Esophagus muscularis mucosa (tissue), 4 donors: ENCODE measurements around the gene CCDC17. TPM values are rescaled to one million over a fixed set of nuclear protein-coding genes. Genes with fewer than 3 reads are reported as not detected.

Experiments
- DNase-seq: peaks from one replicate; pipeline ENCODE4 v3.0.0-alpha.2; 2017; ENCODE audit errors: extremely low spot score
- H3K27ac ChIP-seq, 4 donors: fragments of 200-600 bp; sonication (generic); replicated peaks in 1 of 4; 1 replicate in 3 of 4; 2 replicates in 1 of 4; pipeline ENCODE4 v1.5.1; 2016 to 2019; ENCODE audit warnings: mild to moderate bottlenecking in 1 of 4
- H3K27me3 ChIP-seq, 4 donors: fragments of 200-600 bp; sonication (generic); one replicate each; pipeline versions ENCODE4 v1.5.1 to v1.6.0; 2016 to 2019
- H3K36me3 ChIP-seq, 4 donors: fragments of 200-600 bp; sonication (generic); one replicate each; pipeline ENCODE4 v1.5.1; 2016 to 2019
- H3K4me1 ChIP-seq, 4 donors: fragments of 200-600 bp; sonication (generic); one replicate each; pipeline ENCODE4 v1.5.1; 2016 to 2019
- H3K4me3 ChIP-seq, 4 donors: fragments of 200-600 bp; sonication (generic); 1 replicate in 2 of 4; 2 replicates in 2 of 4; pipeline ENCODE4 v1.5.1; 2016 to 2019; ENCODE audit warnings: mild to moderate bottlenecking in 4 of 4, moderate library complexity in 1 of 4
- H3K9me3 ChIP-seq, 4 donors: fragments of 200-600 bp; sonication (generic); 1 replicate in 3 of 4; 2 replicates in 1 of 4; pipeline ENCODE4 v1.5.1; 2016 to 2019
- EP300 ChIP-seq: sonication (generic); formaldehyde crosslinking; IDR thresholded peaks from one replicate; pipeline ENCODE4 v1.6.1; 2017; ENCODE audit warnings: antibody characterized with exemption
- POLR2A ChIP-seq: fragments of 450-650 bp; IDR thresholded peaks from one replicate; pipeline ENCODE4 v1.6.1; 2017; ENCODE audit warnings: antibody characterized with exemption, moderate library complexity, mild to moderate bottlenecking, low read depth
- POLR2AphosphoS5 ChIP-seq, 2 donors: sonication (generic); formaldehyde crosslinking; IDR thresholded peaks; one replicate each; pipeline ENCODE4 v1.6.1; 2017; ENCODE audit warnings: antibody characterized with exemption in 2 of 2
- WGBS: methylation state at CpG from one replicate; pipeline ENCODE4 v1.1.5; 2018; 5-methylcytosine and 5-hydroxymethylcytosine counted together
- intact Hi-C: fragments of 100-400 bp; cut with DNase I; formaldehyde crosslinking; loops from one replicate; pipeline ENCODE4 v1.15.1; 2023
- total RNA-seq, 4 donors: library from RNA; depleted of rRNA; stranded (reverse); fragments of >200 nt; gene quantifications; one replicate each; pipeline versions ENCODE4 v1.1.0 to v1.2.1, GENCODE V29; 2016
- TF ChIP-seq, protein P1 (sequence below), 3 experiments: fragments of 200-600 bp in 2 of 3; fragments of 450-650 bp in 1 of 3; sonication (generic) in 2 of 3; IDR thresholded peaks; one replicate each; pipeline ENCODE4 v1.5.1; 2017 to 2019; ENCODE audit warnings: antibody characterized with exemption in 3 of 3, mild to moderate bottlenecking in 2 of 3, moderate library complexity in 1 of 3

CCDC17 gene
- total RNA-seq, 4 donors from 2014 or later = 0.66 to 1.0 (median 0.90) TPM

DNA sequence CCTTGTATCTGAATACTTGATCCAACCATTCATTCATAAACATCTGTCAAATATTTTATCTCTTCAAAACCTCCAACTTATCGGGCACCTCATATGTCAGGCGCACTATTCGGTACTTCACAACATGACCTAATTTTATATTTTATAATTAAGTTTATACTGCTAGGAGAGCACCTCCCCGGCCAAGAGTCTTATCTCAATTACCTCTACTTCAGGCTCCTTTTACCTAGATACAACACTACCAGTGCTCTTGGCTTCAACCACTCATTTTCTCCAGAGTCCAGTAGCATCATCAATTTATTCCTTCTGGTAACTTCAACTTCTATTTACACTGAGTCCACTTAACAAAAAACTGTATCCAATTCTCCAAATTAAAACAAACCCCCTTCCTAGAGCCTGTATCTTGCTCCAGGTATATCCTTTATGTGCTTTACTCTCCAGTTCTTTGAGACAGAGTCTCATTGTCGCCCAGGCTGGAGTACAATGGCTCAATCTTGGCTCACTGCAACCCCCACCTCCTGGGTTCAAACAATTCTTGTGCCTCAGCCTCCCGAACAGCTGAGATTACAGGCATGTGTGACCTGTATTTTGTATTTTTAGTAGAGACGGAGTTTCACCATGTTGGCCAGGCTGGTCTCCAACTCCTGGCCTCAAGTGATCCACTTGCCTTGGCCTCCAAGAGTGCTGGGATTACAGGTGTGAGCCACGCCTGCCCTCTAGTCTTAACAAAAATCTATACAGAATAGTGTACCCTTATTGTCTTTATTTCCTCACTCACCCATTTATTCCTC, 43.7 kb upstream of the CCDC17 start:
- intact Hi-C loops = no loop called here
- TF ChIP-seq, protein P1, sequence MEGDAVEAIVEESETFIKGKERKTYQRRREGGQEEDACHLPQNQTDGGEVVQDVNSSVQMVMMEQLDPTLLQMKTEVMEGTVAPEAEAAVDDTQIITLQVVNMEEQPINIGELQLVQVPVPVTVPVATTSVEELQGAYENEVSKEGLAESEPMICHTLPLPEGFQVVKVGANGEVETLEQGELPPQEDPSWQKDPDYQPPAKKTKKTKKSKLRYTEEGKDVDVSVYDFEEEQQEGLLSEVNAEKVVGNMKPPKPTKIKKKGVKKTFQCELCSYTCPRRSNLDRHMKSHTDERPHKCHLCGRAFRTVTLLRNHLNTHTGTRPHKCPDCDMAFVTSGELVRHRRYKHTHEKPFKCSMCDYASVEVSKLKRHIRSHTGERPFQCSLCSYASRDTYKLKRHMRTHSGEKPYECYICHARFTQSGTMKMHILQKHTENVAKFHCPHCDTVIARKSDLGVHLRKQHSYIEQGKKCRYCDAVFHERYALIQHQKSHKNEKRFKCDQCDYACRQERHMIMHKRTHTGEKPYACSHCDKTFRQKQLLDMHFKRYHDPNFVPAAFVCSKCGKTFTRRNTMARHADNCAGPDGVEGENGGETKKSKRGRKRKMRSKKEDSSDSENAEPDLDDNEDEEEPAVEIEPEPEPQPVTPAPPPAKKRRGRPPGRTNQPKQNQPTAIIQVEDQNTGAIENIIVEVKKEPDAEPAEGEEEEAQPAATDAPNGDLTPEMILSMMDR (IDR thresholded peaks at IDR 0.05) = no peak
- TF ChIP-seq POLR2A (no peak), EP300 (no peak), POLR2AphosphoS5 (IDR thresholded peaks at IDR 0.05) (no peak)
- no peak overlapping the region for H3K4me3 ChIP-seq
- H3K9me3 ChIP-seq = no peaks in the 10 kb centered on the region
- WGBS = 80% methylated on average over 8 of the region's 8 CpGs
- H3K36me3 ChIP-seq = peaks cover 0 to 4% (median 0%) of the 10 kb centered on the region in 4 donors
- DNase-seq = no peak
- H3K27ac ChIP-seq = no peak overlapping the region
- peaks cover 41 to 53% (median 50%) of the 10 kb centered on the region in 4 donors for H3K4me1 ChIP-seq
- no peaks in the 10 kb centered on the region for H3K27me3 ChIP-seq

DNA sequence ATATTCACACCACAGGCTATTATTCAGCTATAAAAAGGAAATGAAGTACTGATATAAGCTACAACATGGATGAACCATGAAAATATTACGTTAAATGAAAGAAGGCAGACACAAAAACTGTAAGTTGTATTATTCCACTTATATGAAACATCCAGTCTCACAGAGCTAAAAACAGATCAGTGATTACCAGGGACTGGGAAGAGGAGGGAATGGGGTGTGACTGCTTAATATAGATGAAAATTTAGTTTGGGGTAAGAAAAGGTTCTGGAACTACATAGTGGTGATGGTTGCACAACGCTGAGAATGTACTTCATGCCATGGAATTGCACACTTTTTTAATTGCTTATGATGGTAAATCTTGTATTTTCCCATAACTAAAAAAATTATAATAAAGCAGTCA, 43.0 kb upstream of the CCDC17 start:
- H3K9me3 ChIP-seq = no peaks in the 10 kb centered on the region
- TF ChIP-seq, protein P1 (IDR thresholded peaks at IDR 0.05) = no peak
- TF ChIP-seq EP300 = no peak
- no peak for TF ChIP-seq POLR2AphosphoS5 (IDR thresholded peaks at IDR 0.05)
- no peak for TF ChIP-seq POLR2A
- peaks cover 0 to 4% (median 0%) of the 10 kb centered on the region in 4 donors for H3K36me3 ChIP-seq
- H3K27ac ChIP-seq = no peak overlapping the region
- no peak for DNase-seq
- H3K27me3 ChIP-seq = no peaks in the 10 kb centered on the region
- H3K4me1 ChIP-seq = peaks cover 41 to 56% (median 51%) of the 10 kb centered on the region in 4 donors
- WGBS = 85% methylated on average over 2 of the region's 2 CpGs
- H3K4me3 ChIP-seq = no peak overlapping the region
- intact Hi-C loops = no loop called here

DNA sequence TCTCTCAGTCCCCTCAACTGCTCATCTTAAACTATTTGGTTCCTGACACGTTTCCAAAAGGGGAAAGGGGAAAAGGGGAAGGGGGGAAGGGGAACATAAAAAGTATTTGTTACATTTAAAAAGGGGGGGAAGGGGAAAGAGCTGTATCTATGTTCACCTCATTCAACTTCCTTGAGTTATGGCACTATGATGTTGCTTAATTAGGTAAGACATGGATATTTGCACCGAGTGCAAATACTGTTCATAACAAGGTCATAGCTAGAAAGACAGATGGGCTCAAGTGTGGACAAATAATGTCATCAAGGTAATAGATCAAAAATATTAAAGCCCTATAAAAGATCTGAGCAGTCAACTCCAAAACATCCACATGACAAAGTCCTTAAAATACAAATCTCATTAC, 36.5 kb upstream of the CCDC17 start:
- 33% methylated on average over 2 of the region's 2 CpGs for WGBS
- Histone ChIP-seq H3K9me3 (no peaks in the 10 kb centered on the region), H3K27ac (no peak overlapping the region), H3K27me3 (no peaks in the 10 kb centered on the region), H3K4me3 (no peak overlapping the region), H3K4me1 (peaks cover 0 to 29% (median 12%) of the 10 kb centered on the region in 4 donors), H3K36me3 (peaks cover 37 to 61% (median 54%) of the 10 kb centered on the region in 4 donors)
- intact Hi-C loops = no loop called here
- TF ChIP-seq POLR2AphosphoS5 (IDR thresholded peaks at IDR 0.05) (no peak), POLR2A (no peak), EP300 (no peak)
- TF ChIP-seq, protein P1 (IDR thresholded peaks at IDR 0.05) = no peak
- no peak for DNase-seq

DNA sequence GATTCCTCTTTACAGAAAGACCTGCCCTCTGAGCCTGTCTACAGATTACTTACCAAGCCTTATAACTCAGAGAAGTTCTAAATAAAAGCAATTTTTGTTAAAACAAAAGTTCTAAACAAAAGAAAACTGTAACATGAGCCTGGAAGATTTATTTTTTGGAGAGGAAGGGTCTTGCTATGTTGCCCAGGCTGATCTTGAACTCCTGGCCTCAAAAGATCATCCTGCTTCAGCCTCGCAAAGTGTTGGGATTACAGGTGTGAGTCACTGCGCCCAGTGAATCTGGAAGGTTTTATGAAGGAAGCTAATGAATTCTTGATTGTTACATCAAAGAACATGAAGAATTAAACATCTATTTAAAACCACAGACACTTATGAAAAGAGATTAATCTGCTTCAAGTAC, 35.4 kb upstream of the CCDC17 start:
- H3K9me3 ChIP-seq = no peaks in the 10 kb centered on the region
- no peak overlapping the region for H3K4me3 ChIP-seq
- peaks cover 48 to 73% (median 65%) of the 10 kb centered on the region in 4 donors for H3K36me3 ChIP-seq
- no peaks in the 10 kb centered on the region for H3K27me3 ChIP-seq
- intact Hi-C loops = no loop called here
- no peak for TF ChIP-seq POLR2AphosphoS5 (IDR thresholded peaks at IDR 0.05)
- no peak for TF ChIP-seq POLR2A
- TF ChIP-seq EP300 = no peak
- TF ChIP-seq, protein P1 (IDR thresholded peaks at IDR 0.05) = no peak
- WGBS = 89% methylated on average over 2 of the region's 2 CpGs
- DNase-seq = no peak
- H3K27ac ChIP-seq = no peak overlapping the region
- H3K4me1 ChIP-seq = peaks cover 0 to 29% (median 12%) of the 10 kb centered on the region in 4 donors
